Stimulated activated CD4-positive, alpha-beta T cell treated with anti-CD3 and anti-CD28 coated beads, TNF-alpha, amount 100 ng/mL, for 4 hours (primary cell): ENCODE data around the gene PALLD.
"Not testable (repeated sequence)": the region's sequence is repeated elsewhere in the genome, so short reads cannot be mapped to it uniquely, and the experiment has no call there.

Experiments used
- DNase-seq, 3 experiments: peaks; one replicate each; pipeline ENCODE4 v3.0.0-alpha.2; 2020; ENCODE audit warnings: low read depth in 3 of 3

Gene PALLD

DNA sequence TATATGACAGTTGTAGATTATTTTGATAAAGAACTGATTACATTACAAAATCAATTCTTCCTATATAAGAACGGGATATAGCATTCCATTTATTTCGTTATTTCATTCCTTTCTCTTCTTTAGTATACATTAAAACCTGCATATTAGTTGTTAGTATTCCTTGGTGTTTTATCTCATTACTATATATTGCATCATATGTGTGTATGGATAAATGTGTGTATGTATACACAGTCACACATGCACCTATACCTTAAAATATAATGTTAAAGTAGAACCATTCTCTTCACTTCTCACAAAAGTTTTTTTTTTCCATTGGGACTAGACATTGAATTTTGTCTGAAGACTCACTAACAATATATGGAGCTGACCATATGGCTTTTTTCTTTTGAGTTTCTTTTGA, 5.3 kb upstream of the PALLD start:
- DNase-seq, result no peak

GRCh38 chr4:168498251-168498650, 1.4 kb downstream of the PALLD start:
- no peak for DNase-seq

DNA sequence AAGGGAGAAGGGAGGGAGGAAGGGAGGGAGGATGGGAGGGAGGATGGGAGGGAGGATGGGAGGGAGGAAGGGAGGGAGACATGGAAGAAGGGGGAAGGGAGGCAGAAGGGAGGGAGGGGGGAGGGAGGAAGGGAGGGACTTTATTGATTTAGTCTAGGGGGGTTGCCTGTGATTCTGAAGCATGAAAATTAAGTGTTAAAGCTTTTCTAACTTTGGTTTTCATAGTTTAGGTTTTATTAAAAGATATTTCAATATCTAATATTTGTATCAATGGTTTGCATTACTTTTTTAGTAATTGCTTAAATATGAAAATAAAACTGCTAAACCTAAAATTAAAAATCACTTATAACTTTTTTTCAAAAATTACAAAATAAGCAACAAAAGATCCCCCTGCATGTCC, 2.4 kb downstream of the PALLD start:
- no peak for DNase-seq

GRCh38 chr4:168501407-168501806, 4.6 kb downstream of the PALLD start:
- no peak for DNase-seq

DNA sequence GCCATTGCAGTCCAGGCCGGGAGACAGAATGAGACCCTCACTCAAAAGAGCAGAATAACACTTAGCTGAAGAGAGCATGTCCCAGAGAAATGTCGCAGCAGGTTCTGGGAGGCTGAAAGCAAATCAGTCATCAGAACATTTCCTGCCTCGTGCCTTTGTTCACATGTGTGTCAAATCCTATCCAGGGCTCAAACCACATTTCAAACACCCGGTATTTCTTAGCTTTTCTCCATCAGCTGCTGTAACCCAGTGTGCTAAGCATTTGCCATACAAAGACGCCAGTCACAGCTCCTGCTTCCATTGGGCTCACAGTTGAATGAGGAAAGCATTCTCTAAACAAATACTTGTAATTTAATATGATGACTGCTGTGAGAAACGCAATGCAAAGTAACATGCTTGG, 6.0 kb downstream of the PALLD start:
- DNase-seq, result no peak

- DNase-seq, result no peak
Observed at GRCh38 chr4:168503652-168504362, 7.0 kb downstream of the PALLD start.

- DNase-seq, result no peak
Observed at GRCh38 chr4:168504526-168504925, 7.7 kb downstream of the PALLD start.

DNA sequence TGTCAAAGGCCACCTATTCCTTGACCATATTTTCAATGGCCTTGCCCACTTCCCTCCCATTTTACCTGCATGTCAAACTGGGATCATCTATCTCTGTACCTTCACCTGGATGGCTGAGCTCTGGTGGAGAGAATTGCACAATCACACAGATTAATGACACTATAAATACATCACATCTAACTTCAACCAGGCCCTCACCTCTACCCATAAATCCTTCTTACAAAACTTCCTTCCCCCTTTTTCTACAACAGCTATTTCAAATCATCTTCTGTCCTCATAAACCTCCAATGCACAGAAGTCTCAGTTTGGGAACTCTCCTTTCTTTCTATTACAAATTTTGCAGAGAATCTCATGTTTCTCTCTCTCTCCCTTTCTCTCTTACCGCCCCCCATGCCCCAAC, 9.2 kb downstream of the PALLD start:
- no peak for DNase-seq

- no peak for DNase-seq
Observed at GRCh38 chr4:168507178-168507815, 10.4 kb downstream of the PALLD start.

DNA sequence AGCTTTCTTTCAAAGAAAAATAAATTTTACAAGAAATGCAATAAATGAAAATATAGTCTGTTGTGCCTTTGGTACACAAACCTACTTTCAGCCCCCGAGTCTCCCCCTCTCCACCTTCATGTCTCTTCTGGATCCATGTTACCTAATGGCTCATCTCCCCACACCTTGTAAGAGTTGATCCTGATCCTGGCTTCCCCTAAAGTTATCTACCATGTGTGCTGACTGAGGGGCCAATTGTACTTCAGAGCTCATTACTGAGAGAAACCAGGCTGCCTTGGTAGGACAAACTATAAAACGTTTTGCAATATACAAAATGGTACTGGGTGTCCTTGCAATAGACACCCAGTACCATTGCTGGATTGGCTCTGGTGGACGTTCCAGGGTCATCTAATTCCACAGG, 11.8 kb downstream of the PALLD start:
- DNase-seq, result no peak

GRCh38 chr4:168509786-168510185, 12.9 kb downstream of the PALLD start:
- no peak for DNase-seq

DNA sequence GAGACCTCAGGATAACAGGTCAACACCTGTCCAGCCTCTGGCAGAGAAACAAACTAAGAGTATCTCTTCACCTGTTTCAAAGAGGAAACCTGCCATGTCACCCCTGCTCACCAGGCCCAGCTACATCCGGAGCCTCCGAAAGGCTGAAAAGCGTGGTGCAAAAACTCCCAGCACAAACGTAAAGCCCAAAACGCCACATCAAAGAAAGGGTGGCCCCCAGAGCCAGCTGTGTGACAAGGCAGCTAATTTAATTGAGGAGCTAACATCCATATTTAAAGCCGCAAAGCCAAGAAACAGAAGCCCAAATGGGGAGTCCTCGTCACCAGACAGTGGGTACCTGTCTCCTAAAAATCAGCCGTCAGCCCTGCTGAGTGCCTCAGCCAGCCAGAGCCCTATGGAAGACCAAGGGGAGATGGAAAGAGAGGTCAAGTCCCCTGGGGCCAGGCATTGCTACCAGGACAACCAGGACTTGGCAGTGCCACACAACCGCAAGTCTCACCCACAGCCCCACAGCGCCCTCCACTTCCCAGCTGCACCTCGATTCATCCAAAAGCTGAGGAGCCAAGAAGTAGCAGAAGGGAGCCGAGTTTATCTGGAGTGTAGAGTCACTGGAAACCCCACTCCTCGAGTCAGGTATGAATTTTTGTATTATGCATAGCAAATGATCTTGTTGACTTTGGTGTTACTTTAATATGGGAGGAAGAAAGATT, 15.1 kb downstream of the PALLD start:
- peak in 2 of 3 experiments; percentile 41 for DNase-seq

DNA sequence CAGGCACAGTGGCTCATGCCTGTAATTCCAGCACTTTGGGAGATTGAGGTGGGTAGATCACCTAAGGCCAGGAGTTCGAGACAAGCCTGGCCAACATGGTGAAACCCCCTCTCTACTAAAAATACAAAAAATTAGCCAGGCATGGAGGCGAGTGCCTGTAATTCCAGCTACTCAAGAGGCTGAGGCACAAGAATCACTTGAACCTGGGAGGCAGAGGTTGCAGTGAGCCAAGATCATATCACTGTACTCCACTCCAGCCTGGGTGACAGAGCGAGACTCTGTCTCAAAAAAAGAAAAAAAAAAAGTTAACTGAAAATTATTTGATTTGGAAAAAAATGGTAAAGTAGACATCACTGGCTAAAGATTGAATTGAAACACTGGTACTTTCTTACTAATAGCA, 17.0 kb downstream of the PALLD start:
- DNase-seq, result not testable (repeated sequence)

- no peak for DNase-seq
Observed at GRCh38 chr4:168514249-168514852, 17.5 kb downstream of the PALLD start.

- DNase-seq, result no peak
Observed at GRCh38 chr4:168515222-168516011, 18.6 kb downstream of the PALLD start.

DNA sequence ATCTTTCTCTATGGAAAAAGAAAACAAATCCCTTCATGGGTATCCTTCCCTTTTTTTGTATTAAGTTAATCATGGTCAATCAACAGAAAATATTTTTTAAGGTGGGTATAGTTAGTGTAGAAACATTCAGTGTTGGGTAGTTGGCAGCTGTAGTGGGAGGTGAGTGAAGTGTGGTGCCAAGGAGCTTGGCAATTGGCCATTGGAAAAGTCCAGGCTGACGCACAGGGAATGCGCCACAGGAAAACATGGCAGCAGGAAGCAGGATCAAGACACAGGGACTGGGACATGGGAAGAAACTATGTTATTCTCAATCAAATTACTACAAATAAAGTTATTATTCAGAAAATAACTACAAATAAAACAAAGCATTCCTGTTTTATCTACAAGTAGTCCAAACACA, 20.0 kb downstream of the PALLD start:
- DNase-seq, result no peak

DNA sequence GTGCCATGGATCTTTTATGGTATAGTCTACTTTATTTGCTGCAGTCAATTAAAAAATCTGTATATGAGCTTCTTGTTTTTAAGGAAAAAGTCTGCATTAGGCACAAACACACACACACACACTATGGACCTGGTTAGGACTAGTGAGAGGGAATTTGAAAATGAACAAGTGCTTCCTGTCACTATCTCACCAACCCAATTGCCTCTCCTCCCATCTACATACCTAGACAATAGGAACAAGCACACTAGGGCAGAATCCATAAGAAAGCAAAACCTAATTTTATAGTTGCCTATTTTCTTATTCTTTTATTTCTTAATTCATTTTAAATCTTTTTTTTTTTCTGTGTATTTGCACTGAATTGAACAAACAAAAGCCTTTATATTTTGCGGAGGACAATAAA, 22.7 kb downstream of the PALLD start:
- no peak for DNase-seq

DNA sequence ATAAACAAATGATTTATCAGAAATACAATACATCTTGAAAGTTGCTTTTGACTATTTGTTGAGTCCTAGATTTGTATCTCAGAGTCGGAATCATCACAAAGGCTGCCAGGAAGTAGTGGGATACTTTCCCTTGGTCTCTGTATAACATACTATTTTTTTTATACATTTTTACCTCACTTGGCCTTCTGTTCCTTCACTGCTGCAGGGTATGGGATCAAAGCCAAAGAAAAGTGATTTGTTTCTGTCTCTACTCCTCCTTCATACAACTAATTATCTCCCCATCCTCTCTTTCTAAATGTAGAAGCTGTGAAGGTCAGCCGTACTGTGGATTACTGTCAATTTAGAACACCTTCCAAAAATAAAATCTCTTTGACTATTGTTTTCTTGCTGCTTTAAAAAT, 24.9 kb downstream of the PALLD start:
- no peak for DNase-seq

- DNase-seq, result no peak
Observed at GRCh38 chr4:168522356-168522755, 25.5 kb downstream of the PALLD start.

- no peak for DNase-seq
Observed at GRCh38 chr4:168522829-168523489, 26.1 kb downstream of the PALLD start.

DNA sequence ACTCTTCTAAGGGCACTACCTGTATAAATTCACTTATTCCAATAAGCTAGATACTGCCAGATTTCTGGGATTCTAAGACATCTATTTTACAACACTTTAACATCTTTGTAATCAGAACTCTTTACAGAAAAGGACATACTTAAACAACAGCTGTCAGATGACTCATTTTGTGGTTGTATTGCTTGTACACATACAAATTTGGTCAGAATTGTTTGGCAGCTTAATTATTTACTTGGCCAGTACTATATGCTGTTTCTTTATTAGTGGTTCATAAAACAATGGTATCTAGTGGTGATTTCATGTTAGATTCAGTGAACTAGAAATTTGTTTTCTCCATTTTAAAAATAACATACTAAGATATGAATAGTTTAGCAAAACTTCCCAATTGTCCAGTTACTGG, 27.2 kb downstream of the PALLD start:
- no peak for DNase-seq
